Measurements from ENCODE around the gene OR10G3. TPM values are rescaled to one million over a fixed set of nuclear protein-coding genes. Genes with fewer than 3 reads are reported as not detected.

OR10G3 gene
- total RNA-seq, 1 experiment from 2014 or later = not detected

- Histone ChIP-seq H3K14ac (ENCODE audit: insufficient read depth, low read length) (peak within 1 kb of the TSS; percentile 94), H2BK5ac (ENCODE audit: insufficient read length, low read length) (peak within 1 kb of the TSS; percentile 57), H3K4me1 (ENCODE audit: insufficient read depth, low read length) (peaks cover 18% of the 10 kb centered on the region; the same call in 1 of the 2 replicates), H2BK12ac (ENCODE audit: insufficient read length, low read depth, low read length) (peak within 1 kb of the TSS; percentile 40), H3K4me2 (ENCODE audit: insufficient read depth, insufficient read length, low read length) (peak within 1 kb of the TSS; percentile 65), H3K18ac (ENCODE audit: insufficient read length, low read depth, low read length) (peak within 1 kb of the TSS; percentile 95), H3K79me2 (ENCODE audit: insufficient read depth, low read length) (peaks cover 15% of the 10 kb centered on the region; the same call in 1 of the 2 replicates), H3K4ac (ENCODE audit: low read depth, low read length) (no peak within 1 kb of the TSS; the same call in 1 of the 2 replicates), H3K9ac (ENCODE audit: extremely low read depth, insufficient read length, low read length) (peak within 1 kb of the TSS; percentile 82), H3K27me3 (ENCODE audit: insufficient read depth, low read length) (no peaks in the 10 kb centered on the region), H2AK5ac (ENCODE audit: insufficient read length, low read length) (no peak within 1 kb of the TSS), H2BK15ac (ENCODE audit: low read depth, low read length) (no peak within 1 kb of the TSS), H3K23ac (ENCODE audit: insufficient read length, low read depth, low read length) (no peak within 1 kb of the TSS), H4K8ac (replicated peaks; ENCODE audit: insufficient read length, low read depth, low read length) (no peak within 1 kb of the TSS), H3K23me2 (ENCODE audit: insufficient read length, low read depth, low read length, poor library complexity, severe bottlenecking) (peaks cover 8% of the 10 kb centered on the region), H4K91ac (ENCODE audit: insufficient read length, low read depth, low read length) (no peak within 1 kb of the TSS), H3K9me3 (ENCODE audit: control insufficient read depth, low read depth, low read length) (no peaks in the 10 kb centered on the region), H4K5ac (ENCODE audit: insufficient read length, low read depth, low read length) (no peak within 1 kb of the TSS), H2BK20ac (ENCODE audit: low read depth, low read length, poor library complexity, severe bottlenecking) (no peak within 1 kb of the TSS), H4K20me1 (ENCODE audit: control insufficient read depth, insufficient read depth, insufficient read length) (no peaks in the 10 kb centered on the region), H3T11ph (ENCODE audit: low read length) (peak within 1 kb of the TSS; percentile 91), H2AFZ (ENCODE audit: low read length) (no peak within 1 kb of the TSS), H3K79me1 (ENCODE audit: insufficient read depth, low read depth, low read length, poor library complexity, severe bottlenecking) (peaks cover 15% of the 10 kb centered on the region), H3K27ac (ENCODE audit: insufficient read length, low read depth, low read length) (peak within 1 kb of the TSS; percentile 98), H3K56ac (ENCODE audit: insufficient read length, low read depth, low read length) (no peak within 1 kb of the TSS), H2BK120ac (ENCODE audit: low read depth, low read length, poor library complexity, severe bottlenecking) (peak within 1 kb of the TSS; percentile 95)
- TF ChIP-seq CTCF (conservative IDR thresholded peaks at IDR 0.05) = no peak
- peak; percentile 99 for DNase-seq
- Mint-ChIP-seq H3K27ac (peak within 1 kb of the TSS; percentile 97 to 100 (median 99)), H3K4me1 (peaks cover 76 to 77% of the 10 kb centered on the region in 2 experiments), H3K36me3 (ENCODE audit: insufficient read depth in 1 of 3, low read depth in 3 of 3) (peaks cover 47 to 69% (median 53%) of the 10 kb centered on the region in 3 experiments), H3K4me3 (peak within 1 kb of the TSS; percentile 83 to 86), H3K9me3 (no peaks in the 10 kb centered on the region), H3K27me3 (ENCODE audit: low read depth) (no peaks in the 10 kb centered on the region)
- no CpG with 5 or more reads among the region's 43 CpGs for WGBS (ENCODE audit: extremely low coverage, insufficient read length, low lambda C conversion rate)
Observed at GRCh38 chr14:21525962-21526671, 53.8 kb downstream of the OR10G3 start, which contains the start of gene SALL2. SALL2 (minus strand) TSS chr14:21526346; CDS start chr14:21526127, 219 bp downstream.

All from H9 (cell line).